Vagina (tissue), 2 donors: ENCODE measurements around the gene PDE3A. TPM values are rescaled to one million over a fixed set of nuclear protein-coding genes. Genes with fewer than 3 reads are reported as not detected.

Source experiments
- DNase-seq, 2 donors: peaks; one replicate each; pipeline ENCODE4 v3.0.0-alpha.2; 2017; ENCODE audit errors: extremely low spot score in 2 of 2
- H3K27ac ChIP-seq: fragments of 200-600 bp; sonication (generic); one replicate; pipeline ENCODE4 v1.5.1; 2019
- H3K27me3 ChIP-seq: fragments of 200-600 bp; sonication (generic); one replicate; pipeline ENCODE4 v1.5.1; 2019
- H3K36me3 ChIP-seq, 2 donors: fragments of 200-600 bp; sonication (generic); one replicate each; pipeline ENCODE4 v1.5.1; 2017 to 2019
- H3K4me1 ChIP-seq: fragments of 200-600 bp; sonication (generic); one replicate; pipeline ENCODE4 v1.5.1; 2019
- H3K4me3 ChIP-seq, 2 donors: fragments of 200-600 bp; sonication (generic); 1 replicate in 1 of 2; 2 replicates in 1 of 2; pipeline ENCODE4 v1.5.1; 2016 to 2019
- H3K9me3 ChIP-seq: fragments of 200-600 bp; sonication (generic); one replicate; pipeline ENCODE4 v1.5.1; 2019
- POLR2A ChIP-seq, 2 donors: fragments of 450-650 bp; IDR thresholded peaks; one replicate each; pipeline ENCODE4 v1.6.1; 2017; ENCODE audit warnings: antibody characterized with exemption in 2 of 2, mild to moderate bottlenecking in 2 of 2, moderate library complexity in 2 of 2
- POLR2AphosphoS5 ChIP-seq, 2 donors: sonication (generic); formaldehyde crosslinking; IDR thresholded peaks; one replicate each; pipeline ENCODE4 v1.9.0; 2017; ENCODE audit warnings: antibody characterized with exemption in 2 of 2, mild to moderate bottlenecking in 2 of 2, low read depth in 1 of 2; ENCODE audit not compliant: insufficient read depth in 1 of 2
- intact Hi-C: fragments of 100-400 bp; cut with DNase I; formaldehyde crosslinking; loops from one replicate; pipeline ENCODE4 v1.15.1; 2023
- total RNA-seq: library from RNA; depleted of rRNA; stranded (reverse); fragments of >200 nt; gene quantifications from one replicate; pipeline ENCODE4 v1.2.3, GENCODE V29; 2016
- TF ChIP-seq, protein P1 (sequence below), 3 experiments: fragments of 450-650 bp in 2 of 3; fragments of 200-600 bp in 1 of 3; sonication (generic) in 1 of 3; IDR thresholded peaks; one replicate each; pipeline ENCODE4 v1.5.1; 2017 to 2019; ENCODE audit warnings: antibody characterized with exemption in 3 of 3, mild to moderate bottlenecking in 2 of 3, moderate library complexity in 2 of 3

The PDE3A gene
- total RNA-seq, 1 donor from 2014 or later = 9.6 TPM

DNA sequence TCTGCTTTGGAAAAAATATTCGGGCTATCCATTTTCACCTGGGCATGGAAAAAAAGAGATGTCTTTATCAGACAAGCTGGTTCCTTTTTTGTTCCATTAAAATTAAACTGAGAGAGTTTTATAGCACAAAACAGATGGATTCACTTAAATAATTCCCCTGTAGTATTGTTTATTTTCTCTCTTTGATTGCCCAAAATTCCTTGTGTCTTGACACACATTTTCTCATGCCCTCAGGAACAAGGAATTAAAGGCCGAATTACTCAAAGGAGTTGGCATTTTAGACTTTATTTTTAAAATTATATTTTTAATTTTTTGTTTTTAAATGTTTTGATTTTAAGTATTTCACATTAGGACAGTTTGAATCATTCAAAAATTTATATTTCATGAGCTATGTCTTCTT lies 257.2 kb downstream of the PDE3A start:
- H3K36me3 ChIP-seq = no peaks in the 10 kb centered on the region
- H3K4me1 ChIP-seq = no peaks in the 10 kb centered on the region
- no peak for DNase-seq
- no peak overlapping the region for H3K27ac ChIP-seq
- no peaks in the 10 kb centered on the region for H3K27me3 ChIP-seq
- H3K9me3 ChIP-seq = no peaks in the 10 kb centered on the region
- no peak for TF ChIP-seq POLR2AphosphoS5 (IDR thresholded peaks at IDR 0.05; ENCODE audit: insufficient read depth in 1 of 2, low read depth in 1 of 2)
- no peak for TF ChIP-seq POLR2A (IDR thresholded peaks at IDR 0.05)
- TF ChIP-seq, protein P1, sequence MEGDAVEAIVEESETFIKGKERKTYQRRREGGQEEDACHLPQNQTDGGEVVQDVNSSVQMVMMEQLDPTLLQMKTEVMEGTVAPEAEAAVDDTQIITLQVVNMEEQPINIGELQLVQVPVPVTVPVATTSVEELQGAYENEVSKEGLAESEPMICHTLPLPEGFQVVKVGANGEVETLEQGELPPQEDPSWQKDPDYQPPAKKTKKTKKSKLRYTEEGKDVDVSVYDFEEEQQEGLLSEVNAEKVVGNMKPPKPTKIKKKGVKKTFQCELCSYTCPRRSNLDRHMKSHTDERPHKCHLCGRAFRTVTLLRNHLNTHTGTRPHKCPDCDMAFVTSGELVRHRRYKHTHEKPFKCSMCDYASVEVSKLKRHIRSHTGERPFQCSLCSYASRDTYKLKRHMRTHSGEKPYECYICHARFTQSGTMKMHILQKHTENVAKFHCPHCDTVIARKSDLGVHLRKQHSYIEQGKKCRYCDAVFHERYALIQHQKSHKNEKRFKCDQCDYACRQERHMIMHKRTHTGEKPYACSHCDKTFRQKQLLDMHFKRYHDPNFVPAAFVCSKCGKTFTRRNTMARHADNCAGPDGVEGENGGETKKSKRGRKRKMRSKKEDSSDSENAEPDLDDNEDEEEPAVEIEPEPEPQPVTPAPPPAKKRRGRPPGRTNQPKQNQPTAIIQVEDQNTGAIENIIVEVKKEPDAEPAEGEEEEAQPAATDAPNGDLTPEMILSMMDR (IDR thresholded peaks at IDR 0.05) = no peak
- H3K4me3 ChIP-seq = no peak overlapping the region
- intact Hi-C loops = no loop called here

DNA sequence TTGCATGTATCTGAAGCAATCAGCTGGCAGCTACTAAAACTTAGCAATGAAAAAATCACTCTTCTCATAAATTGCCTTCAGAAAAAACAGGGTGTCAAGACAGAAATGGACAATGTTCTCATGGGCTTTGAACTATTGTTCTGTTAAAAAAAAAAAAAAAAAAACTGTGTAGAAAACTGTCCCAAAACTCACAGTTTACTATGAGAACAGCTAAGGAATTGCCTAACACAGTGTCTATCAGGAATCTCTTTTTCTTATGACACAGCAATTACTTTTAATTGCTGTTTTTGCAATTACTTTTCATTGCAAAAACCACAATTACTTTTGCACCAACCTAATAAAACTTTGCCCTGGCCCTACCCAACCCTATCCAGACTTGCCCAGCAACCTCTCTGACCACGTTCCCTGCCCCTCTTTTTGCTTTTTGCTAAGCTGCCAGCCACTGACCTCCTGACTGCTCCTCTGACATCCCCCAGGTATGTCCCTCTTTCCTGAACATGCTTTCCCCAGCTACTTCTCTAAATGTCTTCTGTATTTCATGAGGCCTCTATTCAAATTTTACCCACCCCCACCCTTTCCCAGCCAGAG lies 258.8 kb downstream of the PDE3A start:
- no peak for DNase-seq
- Histone ChIP-seq H3K36me3 (no peaks in the 10 kb centered on the region), H3K27me3 (no peaks in the 10 kb centered on the region), H3K4me1 (no peaks in the 10 kb centered on the region), H3K27ac (no peak overlapping the region), H3K4me3 (no peak overlapping the region), H3K9me3 (no peaks in the 10 kb centered on the region)
- intact Hi-C loops = no loop called here
- TF ChIP-seq POLR2AphosphoS5 (IDR thresholded peaks at IDR 0.05; ENCODE audit: insufficient read depth in 1 of 2, low read depth in 1 of 2) (no peak), POLR2A (IDR thresholded peaks at IDR 0.05) (no peak)
- TF ChIP-seq, protein P1 (IDR thresholded peaks at IDR 0.05) = no peak

DNA sequence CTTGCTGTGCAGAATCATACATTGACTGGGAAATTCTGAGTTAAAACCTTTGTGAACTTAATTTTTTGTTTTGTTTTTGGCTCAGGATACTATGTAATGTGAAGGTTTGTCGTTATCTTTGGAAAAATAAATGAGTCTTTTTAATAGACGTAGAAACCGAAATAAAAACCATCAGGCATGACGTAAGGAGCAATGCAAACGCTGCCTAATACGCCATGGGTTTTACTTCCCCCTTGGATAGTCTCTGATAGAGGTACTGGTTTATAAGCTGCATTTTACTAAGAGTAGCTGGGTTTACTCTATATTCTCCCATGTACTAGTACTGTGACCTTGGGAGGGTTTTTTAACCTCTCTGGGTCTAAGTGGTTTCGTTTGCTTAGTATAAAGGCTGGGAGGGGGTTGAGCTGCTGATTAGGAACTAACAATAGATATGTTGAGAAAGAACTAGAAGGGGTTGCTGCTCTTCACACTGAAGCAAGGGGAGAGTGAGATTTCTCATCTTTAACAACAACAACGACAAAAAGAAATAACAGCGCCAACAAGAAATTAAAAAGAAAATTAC lies 260.0 kb downstream of the PDE3A start:
- intact Hi-C loops = no loop called here
- no peak overlapping the region for H3K27ac ChIP-seq
- no peaks in the 10 kb centered on the region for H3K27me3 ChIP-seq

DNA sequence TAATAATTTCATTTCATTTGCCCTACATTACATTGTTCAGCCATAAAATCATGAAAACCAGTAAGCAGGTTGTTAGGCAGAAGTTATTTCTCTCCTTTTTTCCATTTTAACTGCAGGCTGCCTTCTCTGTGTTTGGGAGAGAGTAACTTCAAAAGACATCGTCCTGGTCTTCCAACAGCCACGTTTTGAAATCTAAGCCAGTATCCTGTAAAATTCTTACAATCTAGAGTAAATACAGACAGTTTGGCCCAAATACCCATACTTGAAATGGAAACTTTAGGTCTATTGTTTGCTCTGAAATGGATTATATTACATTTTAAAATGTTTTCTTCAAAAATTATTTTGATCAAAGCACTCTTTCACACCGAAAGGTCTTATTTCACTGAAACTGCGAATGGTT lies 260.7 kb downstream of the PDE3A start:
- no peak overlapping the region for H3K27ac ChIP-seq
- no peaks in the 10 kb centered on the region for H3K9me3 ChIP-seq
- H3K4me3 ChIP-seq = no peak overlapping the region
- H3K27me3 ChIP-seq = no peaks in the 10 kb centered on the region
- no peaks in the 10 kb centered on the region for H3K4me1 ChIP-seq
- TF ChIP-seq POLR2AphosphoS5 (IDR thresholded peaks at IDR 0.05; ENCODE audit: insufficient read depth in 1 of 2, low read depth in 1 of 2) = no peak
- TF ChIP-seq, protein P1 (IDR thresholded peaks at IDR 0.05) = no peak
- TF ChIP-seq POLR2A (IDR thresholded peaks at IDR 0.05) = no peak
- DNase-seq = no peak
- intact Hi-C loops = no loop called here
- no peaks in the 10 kb centered on the region for H3K36me3 ChIP-seq

More for the DNA sequence above, 260.0 kb downstream of the PDE3A start:
- no peaks in the 10 kb centered on the region for H3K9me3 ChIP-seq
- TF ChIP-seq, protein P1 (IDR thresholded peaks at IDR 0.05) = no peak
- TF ChIP-seq POLR2A (IDR thresholded peaks at IDR 0.05) (no peak), POLR2AphosphoS5 (IDR thresholded peaks at IDR 0.05; ENCODE audit: insufficient read depth in 1 of 2, low read depth in 1 of 2) (no peak)
- no peaks in the 10 kb centered on the region for H3K4me1 ChIP-seq
- no peaks in the 10 kb centered on the region for H3K36me3 ChIP-seq
- H3K4me3 ChIP-seq = no peak overlapping the region
- no peak for DNase-seq

DNA sequence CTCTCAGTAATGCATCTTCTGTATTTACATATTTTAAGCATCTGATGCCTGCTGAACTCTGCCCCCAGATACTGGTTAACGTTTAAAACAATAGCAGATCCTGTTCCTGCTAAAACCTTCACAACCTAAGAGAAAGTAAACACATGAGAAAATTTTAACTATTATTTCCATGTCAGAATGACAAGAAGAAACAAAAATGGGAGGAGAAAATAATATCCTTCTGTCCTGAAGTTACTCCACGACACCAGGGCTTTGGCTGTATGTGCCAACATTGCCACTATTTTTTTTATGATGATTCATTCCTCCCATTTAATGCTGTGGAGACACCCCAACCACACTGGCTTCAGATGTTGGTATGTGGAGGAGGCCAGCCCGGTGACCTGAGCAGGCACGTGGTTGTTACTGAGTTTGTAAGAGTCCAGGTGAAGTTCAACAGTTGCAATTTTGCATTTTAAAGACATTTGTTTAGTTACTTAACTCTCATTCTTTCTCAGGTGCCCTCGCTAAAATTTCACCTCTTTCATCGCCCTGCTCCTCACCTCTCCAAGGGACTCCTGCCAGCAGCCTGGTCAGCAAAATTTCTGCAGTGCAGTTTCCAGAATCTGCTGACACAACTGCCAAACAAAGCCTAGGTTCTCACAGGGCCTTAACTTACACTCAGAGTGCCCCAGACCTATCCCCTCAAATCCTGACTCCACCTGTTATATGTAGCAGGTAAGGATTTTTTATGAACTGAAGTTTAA lies 261.2 kb downstream of the PDE3A start:
- DNase-seq = no peak
- Histone ChIP-seq H3K27ac (no peak overlapping the region), H3K9me3 (no peaks in the 10 kb centered on the region), H3K4me1 (no peaks in the 10 kb centered on the region), H3K4me3 (no peak overlapping the region), H3K36me3 (no peaks in the 10 kb centered on the region), H3K27me3 (no peaks in the 10 kb centered on the region)
- intact Hi-C loops = no loop called here
- TF ChIP-seq POLR2AphosphoS5 (IDR thresholded peaks at IDR 0.05; ENCODE audit: insufficient read depth in 1 of 2, low read depth in 1 of 2) = no peak
- TF ChIP-seq POLR2A (IDR thresholded peaks at IDR 0.05) = no peak
- TF ChIP-seq, protein P1 (IDR thresholded peaks at IDR 0.05) = no peak
